Loucy (cell line): ENCODE data around the gene VCAM1.

Source experiments
- H2AFZ ChIP-seq: fragments of 200-600 bp; sonication (generic); 2 replicates; pipeline ENCODE4 v1.6.0; 2016; ENCODE audit warnings: antibody characterized with exemption, mild to moderate bottlenecking, low read length, moderate library complexity
- H3F3A ChIP-seq: fragments of 200-600 bp; 2 replicates; pipeline ENCODE4 v1.6.0; 2016; ENCODE audit warnings: antibody characterized with exemption, low read depth, mild to moderate bottlenecking
- H3K27me3 ChIP-seq: fragments of 200-600 bp; sonication (generic); 2 replicates; pipeline ENCODE4 v1.6.1; 2014; ENCODE audit warnings: low read length, mild to moderate bottlenecking; ENCODE audit not compliant: insufficient read depth, poor library complexity, severe bottlenecking
- H3K36me3 ChIP-seq: fragments of 200-600 bp; sonication (generic); 2 replicates; pipeline ENCODE4 v1.6.1; 2016; ENCODE audit warnings: low read length; ENCODE audit not compliant: insufficient read depth
- H3K4me1 ChIP-seq: fragments of 200-600 bp; sonication (generic); 2 replicates; pipeline ENCODE4 v1.5.1; 2014; ENCODE audit warnings: low read length, mild to moderate bottlenecking; ENCODE audit not compliant: insufficient read depth, poor library complexity, severe bottlenecking
- H3K4me2 ChIP-seq: fragments of 200-600 bp; sonication (generic); 2 replicates; pipeline ENCODE4 v1.6.0; 2014; ENCODE audit warnings: antibody characterized with exemption, low read length, low read depth, mild to moderate bottlenecking; ENCODE audit not compliant: poor library complexity, severe bottlenecking
- H3K4me3 ChIP-seq: fragments of 200-600 bp; sonication (generic); 2 replicates; pipeline ENCODE4 v1.5.1; 2014; ENCODE audit warnings: low read length, mild to moderate bottlenecking, mixed read lengths; ENCODE audit not compliant: poor library complexity, severe bottlenecking
- H3K79me2 ChIP-seq: fragments of 200-600 bp; sonication (generic); 2 replicates; pipeline ENCODE4 v1.6.1; 2014; ENCODE audit warnings: low read length; ENCODE audit not compliant: insufficient read depth
- H3K9ac ChIP-seq: fragments of 200-600 bp; sonication (generic); 2 replicates; pipeline ENCODE4 v1.6.0; 2014; ENCODE audit warnings: mild to moderate bottlenecking, low read depth, low read length, moderate library complexity; ENCODE audit not compliant: poor library complexity, severe bottlenecking
- H3K9me2 ChIP-seq: fragments of 200-600 bp; sonication (generic); replicated peaks from 2 replicates; pipeline ENCODE4 v1.6.1; 2016; ENCODE audit warnings: low read depth, low read length, mixed read lengths
- H3K9me3 ChIP-seq: fragments of 200-600 bp; sonication (generic); 2 replicates; pipeline ENCODE4 v1.6.1; 2014; ENCODE audit warnings: mild to moderate bottlenecking, antibody characterized with exemption, low read length, low read depth; ENCODE audit not compliant: insufficient read depth
- H4K20me1 ChIP-seq: fragments of 200-600 bp; sonication (generic); 2 replicates; pipeline ENCODE4 v1.6.0; 2014; ENCODE audit warnings: antibody characterized with exemption, low read length, mild to moderate bottlenecking; ENCODE audit not compliant: insufficient read depth, poor library complexity, severe bottlenecking
- EZH2phosphoT487 ChIP-seq: fragments of 200-600 bp; IDR thresholded peaks from 2 replicates; pipeline ENCODE4 v1.6.1; 2018; ENCODE audit warnings: antibody characterized with exemption, mild to moderate bottlenecking, moderate library complexity, borderline replicate concordance
- TF ChIP-seq, protein P1 (sequence below): fragments of 200-600 bp; sonication (generic); conservative IDR thresholded peaks from 2 replicates; pipeline ENCODE4 v1.5.1; 2014; ENCODE audit warnings: mild to moderate bottlenecking, antibody characterized with exemption, low read length

Gene VCAM1

GRCh38 chr1:100736746-100737145 lies 17.2 kb downstream of the VCAM1 start:
- H3K36me3 ChIP-seq, result no peaks in the 10 kb centered on the region
- no peak overlapping the region for H2AFZ ChIP-seq
- no peak overlapping the region for H3K9ac ChIP-seq
- H3K4me2 ChIP-seq, result no peak overlapping the region
- no peaks in the 10 kb centered on the region for H3K9me3 ChIP-seq
- no peaks in the 10 kb centered on the region for H3F3A ChIP-seq
- H3K4me3 ChIP-seq, result no peak overlapping the region
- TF ChIP-seq, protein P1, sequence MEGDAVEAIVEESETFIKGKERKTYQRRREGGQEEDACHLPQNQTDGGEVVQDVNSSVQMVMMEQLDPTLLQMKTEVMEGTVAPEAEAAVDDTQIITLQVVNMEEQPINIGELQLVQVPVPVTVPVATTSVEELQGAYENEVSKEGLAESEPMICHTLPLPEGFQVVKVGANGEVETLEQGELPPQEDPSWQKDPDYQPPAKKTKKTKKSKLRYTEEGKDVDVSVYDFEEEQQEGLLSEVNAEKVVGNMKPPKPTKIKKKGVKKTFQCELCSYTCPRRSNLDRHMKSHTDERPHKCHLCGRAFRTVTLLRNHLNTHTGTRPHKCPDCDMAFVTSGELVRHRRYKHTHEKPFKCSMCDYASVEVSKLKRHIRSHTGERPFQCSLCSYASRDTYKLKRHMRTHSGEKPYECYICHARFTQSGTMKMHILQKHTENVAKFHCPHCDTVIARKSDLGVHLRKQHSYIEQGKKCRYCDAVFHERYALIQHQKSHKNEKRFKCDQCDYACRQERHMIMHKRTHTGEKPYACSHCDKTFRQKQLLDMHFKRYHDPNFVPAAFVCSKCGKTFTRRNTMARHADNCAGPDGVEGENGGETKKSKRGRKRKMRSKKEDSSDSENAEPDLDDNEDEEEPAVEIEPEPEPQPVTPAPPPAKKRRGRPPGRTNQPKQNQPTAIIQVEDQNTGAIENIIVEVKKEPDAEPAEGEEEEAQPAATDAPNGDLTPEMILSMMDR, result no peak
- no peak for TF ChIP-seq EZH2phosphoT487
- H3K79me2 ChIP-seq, result no peaks in the 10 kb centered on the region
- H4K20me1 ChIP-seq, result no peaks in the 10 kb centered on the region
- no peaks in the 10 kb centered on the region for H3K27me3 ChIP-seq
- no peaks in the 10 kb centered on the region for H3K9me2 ChIP-seq
- H3K4me1 ChIP-seq, result no peaks in the 10 kb centered on the region

DNA sequence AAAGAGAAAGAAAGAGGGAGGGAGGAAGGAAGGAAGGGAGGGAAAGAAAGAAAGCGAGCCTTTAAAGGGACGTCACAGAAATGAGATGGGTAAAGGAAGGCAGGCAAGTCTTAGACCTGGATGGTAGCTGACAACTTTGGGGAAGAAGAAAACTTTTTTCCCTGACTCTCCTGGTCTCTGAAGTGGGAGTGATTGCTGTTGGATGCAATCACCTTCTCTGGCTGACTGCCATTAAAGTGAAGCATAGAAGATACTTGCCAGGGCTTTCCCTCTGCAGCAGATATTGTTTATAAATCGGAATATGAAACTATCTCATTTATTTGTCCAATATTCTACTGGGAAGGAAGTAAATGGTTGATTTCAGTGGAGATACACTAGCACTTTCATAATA lies 27.0 kb downstream of the VCAM1 start:
- Histone ChIP-seq H2AFZ (no peak overlapping the region), H3K36me3 (no peaks in the 10 kb centered on the region), H3K9me2 (no peaks in the 10 kb centered on the region), H3K4me1 (no peaks in the 10 kb centered on the region), H3K4me3 (no peak overlapping the region), H3K79me2 (no peaks in the 10 kb centered on the region), H3F3A (no peaks in the 10 kb centered on the region), H4K20me1 (no peaks in the 10 kb centered on the region), H3K27me3 (no peaks in the 10 kb centered on the region), H3K9ac (no peak overlapping the region), H3K4me2 (no peak overlapping the region), H3K9me3 (no peaks in the 10 kb centered on the region)
- no peak for TF ChIP-seq EZH2phosphoT487
- TF ChIP-seq, protein P1, result no peak

- Histone ChIP-seq H3K27me3 (no peaks in the 10 kb centered on the region), H3K4me2 (no peak overlapping the region), H3K79me2 (no peaks in the 10 kb centered on the region), H2AFZ (no peak overlapping the region), H3K4me1 (no peaks in the 10 kb centered on the region), H3F3A (no peaks in the 10 kb centered on the region), H3K9me3 (no peaks in the 10 kb centered on the region), H3K9ac (no peak overlapping the region), H3K36me3 (no peaks in the 10 kb centered on the region), H4K20me1 (no peaks in the 10 kb centered on the region), H3K9me2 (no peaks in the 10 kb centered on the region), H3K4me3 (no peak overlapping the region)
- no peak for TF ChIP-seq EZH2phosphoT487
- TF ChIP-seq, protein P1, result no peak
Measured at GRCh38 chr1:100747771-100748170, 28.2 kb downstream of the VCAM1 start.
